Erythroblast (primary cell): ENCODE results near the gene BBS9.

Source experiments
- GATA1 ChIP-seq: IDR thresholded peaks from 2 replicates; pipeline ENCODE4 v1.6.1; 2011; ENCODE audit warnings: low read depth, mild to moderate bottlenecking, control low read depth, low read length, moderate library complexity
- POLR2A ChIP-seq: IDR thresholded peaks from 2 replicates; pipeline ENCODE4 v1.6.1; 2011; ENCODE audit warnings: mild to moderate bottlenecking, low read length

GRCh38 chr7:33550363-33550762 lies 421.0 kb downstream of the BBS9 start:
- TF ChIP-seq POLR2A (no peak), GATA1 (no peak)
